Embryonic facial prominence (tissue), 1 donor: ENCODE measurements around the gene C10orf67.
"Not testable (repeated sequence)": the region's sequence is repeated elsewhere in the genome, so short reads cannot be mapped to it uniquely, and the experiment has no call there.

Experiments used
- DNase-seq: peaks from one replicate; pipeline ENCODE4 v3.0.0-alpha.2; 2016; ENCODE audit errors: extremely low spot score

C10orf67 gene

DNA sequence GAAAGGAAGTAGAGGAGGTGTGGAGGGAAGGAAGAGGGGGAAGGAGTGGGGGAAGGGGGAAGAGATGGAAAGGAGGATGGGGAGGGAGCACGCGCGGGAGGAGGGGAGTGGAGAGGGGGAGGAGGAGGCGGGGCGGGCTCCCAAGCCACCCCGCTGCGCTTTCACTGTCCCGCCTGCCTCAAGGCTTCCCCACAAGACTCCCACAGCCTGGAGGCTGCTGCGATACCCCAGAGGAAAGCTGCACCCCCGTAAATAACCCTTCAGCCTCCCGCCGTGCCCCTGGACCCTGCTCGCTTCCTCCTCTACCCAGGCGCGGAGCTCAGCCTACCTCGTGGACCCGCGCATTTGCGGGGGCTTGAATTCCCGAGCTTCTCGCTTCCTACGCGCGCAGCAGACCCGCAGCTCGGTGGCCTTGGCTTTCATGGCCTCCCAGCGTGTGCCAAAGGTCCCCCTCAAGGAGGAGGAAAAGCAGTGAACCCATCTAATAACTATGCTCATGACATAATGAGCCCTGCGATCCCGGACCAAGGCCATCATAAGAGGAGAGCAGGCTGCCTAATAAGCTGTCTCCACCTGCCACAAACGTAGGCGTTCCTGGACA lies at the start of gene C10orf67:
Gene C10orf67, minus strand, starts transcription at position 557 of the 601 bp plus-strand sequence. Its CDS starts 23 bp downstream, at position 534.
- DNase-seq, result peak; percentile 12

DNA sequence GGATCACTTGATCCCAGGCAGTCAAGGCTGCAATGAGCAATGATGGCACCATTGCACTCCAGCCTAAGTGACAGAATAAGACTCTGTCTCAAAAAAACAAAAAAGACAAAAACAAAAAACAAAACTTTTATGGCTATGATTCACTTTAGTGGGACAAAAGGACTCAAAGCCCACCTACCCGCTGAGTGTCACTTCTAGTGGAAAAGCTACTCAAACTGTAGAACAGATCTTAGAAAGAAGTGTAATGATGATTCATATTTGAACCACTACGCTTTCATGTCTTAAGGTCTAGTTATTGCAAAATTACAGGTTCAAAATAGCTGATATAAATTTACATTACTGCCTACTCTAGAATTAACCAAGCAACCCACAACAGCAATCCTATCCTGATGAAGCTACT lies 47.2 kb upstream of the C10orf67 start:
- DNase-seq, result no peak

GRCh38 chr10:23390809-23391208 lies 46.2 kb upstream of the C10orf67 start:
- no peak for DNase-seq

DNA sequence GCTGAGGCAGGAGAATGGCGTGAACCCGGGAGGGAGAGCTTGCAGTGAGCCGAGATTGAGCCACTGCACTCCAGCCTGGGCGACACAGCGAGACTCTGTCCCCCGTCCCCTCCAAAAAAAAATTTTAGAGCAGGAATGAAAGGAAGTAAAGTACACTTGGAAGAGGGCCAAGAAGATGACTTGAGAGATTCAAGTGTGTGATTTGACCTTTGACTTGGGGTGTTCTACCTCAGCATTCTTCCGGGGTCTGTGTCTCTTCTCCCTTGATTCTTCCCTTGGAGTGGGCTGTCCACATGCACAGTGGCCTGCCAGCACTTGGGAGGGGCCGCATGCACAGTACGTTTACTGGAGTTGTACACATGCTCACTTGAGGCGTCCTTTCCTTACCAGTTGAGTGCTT lies 45.8 kb upstream of the C10orf67 start:
- not testable (repeated sequence) for DNase-seq

GRCh38 chr10:23387516-23387915 lies 42.9 kb upstream of the C10orf67 start:
- DNase-seq, result not testable (repeated sequence)

DNA sequence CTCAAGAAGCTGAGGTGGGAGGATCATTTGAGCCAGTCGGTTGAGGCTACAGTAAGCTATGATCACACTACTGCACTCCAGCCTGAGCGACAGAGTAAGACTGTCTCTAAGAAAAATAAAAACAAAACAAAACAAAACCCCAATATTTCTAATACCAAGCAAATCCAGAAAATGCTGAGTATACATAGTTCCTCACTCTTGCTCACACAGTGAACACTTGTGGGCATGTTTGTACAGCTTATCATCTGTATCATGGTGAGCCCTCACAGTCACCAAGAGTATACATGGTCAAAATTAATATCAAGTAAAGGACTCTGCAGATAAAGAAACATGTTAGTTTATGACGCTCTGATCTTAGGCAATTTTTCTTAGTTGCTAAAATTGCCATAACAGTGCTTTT lies 41.5 kb upstream of the C10orf67 start:
- no peak for DNase-seq

DNA sequence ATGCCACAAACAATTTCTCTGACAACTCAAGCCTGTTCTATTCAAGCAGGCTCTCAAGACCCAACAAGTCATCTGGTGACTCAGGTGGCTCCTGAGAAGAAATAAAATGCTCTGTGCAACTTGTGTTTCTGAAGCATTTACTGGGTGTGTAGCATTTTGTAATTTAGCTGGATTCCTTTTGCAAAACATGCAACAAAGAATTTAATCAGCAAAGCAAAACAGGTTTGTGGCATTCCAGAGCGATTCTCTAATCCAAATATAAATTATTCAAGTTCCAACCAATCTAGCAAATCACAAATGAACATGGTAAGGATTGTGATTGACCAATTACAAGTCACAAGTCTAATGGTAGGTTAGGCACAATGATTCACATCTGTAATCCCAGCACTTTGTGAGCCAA lies 39.8 kb upstream of the C10orf67 start:
- DNase-seq, result no peak

DNA sequence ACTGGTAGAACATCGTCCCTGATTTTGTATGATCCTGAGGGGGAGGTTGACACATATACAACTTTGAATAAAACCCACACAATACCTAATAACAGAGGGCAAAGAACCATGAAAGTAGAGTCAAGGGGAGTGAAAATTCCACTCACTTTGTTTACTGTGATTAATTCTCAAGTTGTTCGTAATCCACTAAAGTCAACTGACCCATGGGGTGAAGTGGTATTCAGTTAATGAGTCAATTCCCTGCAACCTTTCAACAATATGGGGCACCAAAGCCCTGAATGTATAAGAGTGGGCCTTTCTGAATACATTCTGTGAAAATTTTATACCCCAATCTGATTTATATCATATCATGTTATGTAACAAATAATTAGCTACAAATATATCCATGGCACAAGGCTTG lies 39.0 kb upstream of the C10orf67 start:
- DNase-seq, result no peak

GRCh38 chr10:23381298-23382040 lies 36.9 kb upstream of the C10orf67 start:
- DNase-seq, result no peak

- no peak for DNase-seq
These were observed 35.1 kb upstream of the C10orf67 start for GRCh38 chr10:23379686-23380085.

DNA sequence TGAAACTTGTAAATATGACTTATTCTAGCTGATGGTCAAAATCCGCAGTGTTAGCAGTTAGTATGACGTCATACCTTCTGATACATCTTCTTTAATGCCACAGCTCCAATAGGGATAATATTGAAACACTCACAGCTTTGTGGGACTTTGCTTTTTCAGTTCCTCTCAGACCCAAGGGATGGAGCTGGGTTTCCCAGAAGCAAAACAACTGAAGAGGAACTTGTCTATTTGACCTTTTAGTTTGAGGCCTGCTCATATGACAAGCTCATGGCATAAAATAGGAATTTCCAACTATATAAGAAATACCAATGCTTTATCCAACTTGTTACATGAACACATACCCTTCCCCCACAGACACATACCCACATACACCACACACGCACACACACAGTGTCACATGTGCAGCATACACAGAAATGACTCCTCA lies 31.6 kb upstream of the C10orf67 start:
- no peak for DNase-seq

GRCh38 chr10:23375366-23375765 lies 30.8 kb upstream of the C10orf67 start:
- no peak for DNase-seq

- DNase-seq, result no peak
These were observed 28.6 kb upstream of the C10orf67 start for GRCh38 chr10:23373156-23373555.

GRCh38 chr10:23371073-23371472 lies 26.5 kb upstream of the C10orf67 start:
- DNase-seq, result no peak

GRCh38 chr10:23370106-23370505 lies 25.5 kb upstream of the C10orf67 start:
- no peak for DNase-seq

GRCh38 chr10:23368816-23369640 lies 24.4 kb upstream of the C10orf67 start:
- no peak for DNase-seq

GRCh38 chr10:23367896-23368595 lies 23.4 kb upstream of the C10orf67 start:
- DNase-seq, result no peak

DNA sequence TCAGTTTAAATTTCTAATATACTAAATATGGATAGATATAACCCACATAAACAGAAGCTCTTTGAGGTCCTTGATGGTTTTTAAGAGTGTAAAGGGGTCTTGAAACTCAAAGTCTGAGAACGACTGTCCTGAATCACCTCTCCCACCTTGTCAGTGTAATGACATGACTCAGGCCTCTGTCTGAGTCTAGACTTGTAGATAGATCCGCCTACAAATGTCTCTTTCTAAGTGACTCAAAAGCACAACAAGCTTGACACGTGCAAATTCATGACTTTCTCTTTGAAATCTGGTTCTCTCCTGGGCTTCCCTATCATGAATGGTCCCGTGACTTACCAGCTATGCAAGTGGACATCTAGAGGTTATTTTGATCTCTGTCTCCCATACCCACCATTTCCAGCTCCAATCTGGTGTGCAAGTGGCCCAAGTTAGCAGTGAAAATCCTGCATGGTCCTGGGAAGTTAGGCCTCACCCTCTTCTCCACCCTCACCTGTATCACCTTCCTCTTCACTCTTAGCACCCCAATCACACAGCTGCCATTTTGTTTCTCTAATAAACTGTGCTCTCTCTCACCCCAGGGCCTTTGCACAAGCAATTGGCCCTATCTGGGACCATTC lies 20.9 kb upstream of the C10orf67 start:
- not testable (repeated sequence) for DNase-seq

DNA sequence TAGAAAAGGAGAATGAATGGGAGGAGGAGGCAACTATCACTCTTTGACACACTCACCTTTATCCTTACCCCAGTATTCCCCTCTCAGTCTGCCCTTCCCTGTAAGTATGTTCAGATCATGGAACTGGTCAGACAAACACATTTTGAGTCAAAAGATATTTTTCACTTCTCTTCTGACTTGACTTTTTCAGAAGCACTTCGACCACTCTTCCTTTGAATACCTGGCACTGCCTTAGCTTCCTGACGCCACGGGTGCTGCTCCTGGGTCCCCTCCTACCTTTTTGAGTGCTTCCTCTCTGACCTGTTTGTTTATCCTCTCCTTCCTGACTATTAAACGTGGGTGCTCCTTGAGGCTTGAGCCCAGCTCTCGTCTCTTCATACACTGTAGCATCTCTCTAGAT lies 19.8 kb upstream of the C10orf67 start:
- no peak for DNase-seq

- no peak for DNase-seq
These were observed 19.2 kb upstream of the C10orf67 start for GRCh38 chr10:23363793-23364135.
